Fibroblast of skin of right quadriceps (primary cell): ENCODE results near the gene CYP4F22.
"Not testable (repeated sequence)": the region's sequence is repeated elsewhere in the genome, so short reads cannot be mapped to it uniquely, and the experiment has no call there.

ENCODE experiments used
- DNase-seq: peaks from one replicate; pipeline ENCODE4 v3.0.0-alpha.2; 2013

The CYP4F22 gene

DNA sequence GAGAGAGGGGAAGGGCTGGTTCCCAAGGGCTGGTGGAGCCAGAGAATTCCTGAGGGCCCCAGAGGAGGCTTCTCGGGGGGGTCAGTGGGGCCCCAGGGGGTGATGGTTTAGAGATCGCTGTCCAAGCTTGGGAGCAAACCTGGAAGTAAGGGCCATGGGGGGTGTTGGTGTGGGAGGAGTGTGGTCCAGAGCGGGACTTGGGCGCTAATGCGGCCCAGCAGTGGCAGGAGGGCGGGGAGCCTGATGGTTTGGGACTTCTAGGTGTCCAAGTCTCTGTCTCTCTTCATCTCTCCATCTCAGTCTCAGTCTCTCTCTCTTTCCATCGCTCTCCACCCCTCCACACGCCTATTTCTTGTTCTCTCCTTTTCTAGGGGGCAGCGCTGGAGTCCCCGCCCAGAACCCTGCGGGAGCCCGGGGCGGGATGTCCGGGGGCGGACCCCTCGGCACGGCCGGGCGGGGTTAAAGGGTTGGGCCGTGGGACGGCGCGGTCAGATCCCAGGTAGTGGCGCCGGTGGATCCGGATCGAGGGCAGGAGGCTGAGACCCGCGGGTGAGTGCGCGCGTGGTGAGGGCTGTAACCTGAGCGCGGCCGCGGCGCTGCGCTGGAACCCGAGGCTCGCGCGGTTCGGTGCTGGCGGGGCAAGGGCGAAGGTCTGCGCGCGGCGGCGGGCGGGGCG lies at the start of gene CYP4F22:
TSS of gene CYP4F22 (plus strand) at position 491 of the 676 bp plus-strand sequence. CDS start 16,812 bp downstream, outside the sequence.
- DNase-seq, result no peak

DNA sequence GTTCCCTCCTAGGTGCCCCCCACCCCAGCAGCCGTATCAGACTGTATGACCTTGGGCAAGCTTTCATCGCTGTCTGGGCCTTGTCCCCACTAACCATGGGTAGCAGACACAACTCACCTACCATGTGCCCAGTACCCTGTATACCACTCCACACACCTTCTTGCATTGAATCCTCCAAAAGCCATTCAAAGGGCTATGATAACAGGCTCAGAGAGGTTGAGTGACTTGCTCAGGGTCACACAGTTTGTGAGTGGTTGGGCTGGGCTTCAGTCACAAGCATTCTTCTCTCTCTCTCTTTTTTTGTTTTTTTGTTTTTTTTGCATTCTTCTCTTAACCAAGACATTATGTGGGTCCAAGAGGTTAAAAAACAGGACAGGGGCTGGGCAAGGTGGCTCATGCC lies 46.6 kb upstream of the CYP4F22 start:
- DNase-seq, result no peak

DNA sequence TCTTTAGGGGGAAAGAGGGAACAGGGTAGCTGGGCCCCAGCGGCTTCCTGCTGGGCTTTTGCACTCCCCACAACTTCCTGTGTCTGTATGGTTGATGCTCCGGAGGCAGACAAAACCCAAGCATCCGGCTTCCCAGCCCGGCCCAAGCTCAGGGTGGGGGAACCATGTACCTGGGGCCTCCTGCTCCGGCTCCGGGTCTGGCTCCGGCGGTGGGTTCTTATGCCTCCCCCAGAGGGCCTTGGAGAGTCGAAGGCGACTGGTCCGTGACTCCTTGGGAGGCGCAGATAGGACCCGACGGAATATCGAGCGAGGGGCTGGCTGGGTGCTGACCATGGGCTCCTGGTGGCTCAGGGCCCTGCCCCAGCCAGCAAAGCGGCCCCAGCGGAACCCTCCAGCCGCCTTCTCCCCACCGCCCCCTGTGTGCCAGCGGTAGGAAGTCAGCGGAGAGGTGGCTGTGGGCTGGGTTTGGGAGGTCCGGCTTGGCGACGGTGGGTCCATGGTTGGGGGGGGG lies 44.4 kb upstream of the CYP4F22 start:
- no peak for DNase-seq

DNA sequence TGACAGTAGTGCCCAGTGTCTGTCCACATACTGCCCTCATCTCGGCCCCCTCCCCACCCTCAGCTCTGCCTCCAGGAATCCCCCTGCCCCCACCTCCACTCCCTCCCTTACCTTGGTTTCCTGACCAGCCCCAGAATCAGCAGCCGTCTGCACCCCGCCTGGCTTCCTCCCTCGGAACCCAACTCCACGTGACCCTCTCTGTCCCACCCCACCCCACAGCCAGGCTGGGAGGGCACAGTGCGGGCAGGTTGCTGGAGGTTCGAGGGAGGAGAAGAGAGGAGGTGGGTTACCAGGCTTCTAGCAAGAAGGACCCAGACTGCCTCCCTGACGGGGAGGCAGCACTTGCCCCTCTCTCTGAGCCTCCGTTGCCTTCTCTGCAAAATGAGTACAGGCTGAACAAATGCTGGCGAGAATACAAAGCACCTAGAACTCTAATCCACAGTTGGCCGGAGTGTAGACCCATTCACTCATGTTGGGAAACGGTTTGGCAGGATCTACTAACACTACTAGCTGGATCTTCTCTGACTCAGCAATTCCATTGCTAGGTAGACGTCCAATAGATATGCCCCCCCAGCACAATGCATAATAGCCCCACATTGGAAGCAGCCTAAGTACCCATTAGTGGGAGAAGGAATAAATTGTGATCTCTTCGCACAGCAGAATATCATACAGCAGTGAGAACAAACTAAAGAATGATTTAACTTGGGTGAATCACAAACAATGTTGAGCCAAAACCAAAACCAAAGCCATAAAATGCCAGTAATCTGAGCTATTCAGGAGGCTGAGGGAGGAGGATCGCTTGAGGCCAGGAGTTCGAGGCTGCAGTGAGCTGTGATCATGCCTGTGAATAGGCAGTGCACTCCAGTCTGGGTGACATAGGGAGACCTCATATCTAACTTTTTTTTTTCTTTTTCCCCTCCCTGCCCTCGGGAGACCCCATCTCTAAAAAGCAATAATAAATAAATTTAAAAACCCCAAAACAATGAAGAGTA lies 43.6 kb upstream of the CYP4F22 start, which contains the start of gene RASAL3:
TSS of gene RASAL3 (minus strand) at position 151 of the 992 bp plus-strand sequence. CDS start 186 bp downstream, outside the sequence.
- DNase-seq, result no peak

DNA sequence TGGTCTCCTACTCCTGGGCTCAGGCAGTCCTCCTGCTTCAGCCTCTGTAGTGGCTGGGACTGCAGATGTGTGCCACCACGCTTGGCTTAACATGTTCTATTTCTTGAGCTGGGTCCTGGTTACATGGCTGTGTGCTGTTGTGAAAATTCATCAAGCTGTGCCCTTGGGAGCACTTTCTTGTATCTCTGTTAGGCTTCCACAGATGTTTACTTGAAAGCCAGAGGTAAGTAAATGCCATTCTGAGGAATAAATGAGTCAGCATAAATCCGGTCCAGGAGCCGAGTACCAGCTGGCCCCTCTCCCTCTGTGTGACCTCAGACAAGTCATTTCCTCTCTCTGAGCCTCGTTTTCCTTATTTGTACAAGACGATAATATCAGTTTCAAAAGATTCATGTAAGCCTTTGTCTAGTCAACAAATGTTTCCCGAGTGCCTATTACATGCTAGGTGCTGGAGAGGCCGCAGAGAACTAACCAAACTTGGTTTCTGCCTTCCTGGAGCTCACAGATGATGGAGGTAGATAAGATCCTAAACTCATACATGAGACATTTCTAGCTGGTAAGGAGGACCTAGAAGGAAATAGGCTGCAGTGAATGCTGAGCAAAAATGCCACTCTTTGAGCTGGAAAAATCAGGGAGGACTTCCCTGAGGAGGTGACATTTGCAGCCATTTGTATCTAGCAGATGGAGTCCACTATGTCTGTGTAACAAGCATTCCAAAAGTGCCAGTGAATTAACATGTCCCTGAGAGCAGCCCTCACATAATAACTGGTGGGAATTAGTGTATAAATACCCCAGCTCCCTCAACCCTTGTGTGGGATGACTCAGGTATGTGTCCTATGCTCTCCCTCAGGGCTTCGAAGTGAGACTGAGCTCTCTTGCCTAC lies 41.2 kb upstream of the CYP4F22 start:
- no peak for DNase-seq

DNA sequence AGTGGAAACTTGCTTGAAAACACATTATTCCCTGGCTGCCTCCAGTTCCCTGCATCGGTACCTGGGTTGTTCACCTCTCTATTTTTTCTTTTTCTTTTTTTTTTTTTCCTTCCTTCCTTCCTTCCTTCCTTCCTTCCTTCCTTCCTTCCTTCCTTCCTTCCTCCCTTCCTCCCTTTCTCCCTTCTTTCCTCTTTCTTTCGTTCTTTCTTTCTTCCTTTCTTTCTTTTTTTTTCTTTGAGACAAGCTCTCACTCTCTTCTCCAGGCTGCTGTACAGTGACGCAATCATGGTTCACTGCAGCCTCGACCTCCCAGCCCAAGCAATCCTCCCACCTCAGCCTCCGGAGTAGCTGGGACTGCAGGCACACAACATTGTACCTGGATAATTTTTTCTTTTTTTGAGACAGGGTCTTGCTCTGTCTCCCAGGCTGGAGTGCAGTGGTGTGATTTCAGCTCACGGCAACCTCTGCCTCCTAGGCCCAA lies 40.6 kb upstream of the CYP4F22 start:
- DNase-seq, result no peak

DNA sequence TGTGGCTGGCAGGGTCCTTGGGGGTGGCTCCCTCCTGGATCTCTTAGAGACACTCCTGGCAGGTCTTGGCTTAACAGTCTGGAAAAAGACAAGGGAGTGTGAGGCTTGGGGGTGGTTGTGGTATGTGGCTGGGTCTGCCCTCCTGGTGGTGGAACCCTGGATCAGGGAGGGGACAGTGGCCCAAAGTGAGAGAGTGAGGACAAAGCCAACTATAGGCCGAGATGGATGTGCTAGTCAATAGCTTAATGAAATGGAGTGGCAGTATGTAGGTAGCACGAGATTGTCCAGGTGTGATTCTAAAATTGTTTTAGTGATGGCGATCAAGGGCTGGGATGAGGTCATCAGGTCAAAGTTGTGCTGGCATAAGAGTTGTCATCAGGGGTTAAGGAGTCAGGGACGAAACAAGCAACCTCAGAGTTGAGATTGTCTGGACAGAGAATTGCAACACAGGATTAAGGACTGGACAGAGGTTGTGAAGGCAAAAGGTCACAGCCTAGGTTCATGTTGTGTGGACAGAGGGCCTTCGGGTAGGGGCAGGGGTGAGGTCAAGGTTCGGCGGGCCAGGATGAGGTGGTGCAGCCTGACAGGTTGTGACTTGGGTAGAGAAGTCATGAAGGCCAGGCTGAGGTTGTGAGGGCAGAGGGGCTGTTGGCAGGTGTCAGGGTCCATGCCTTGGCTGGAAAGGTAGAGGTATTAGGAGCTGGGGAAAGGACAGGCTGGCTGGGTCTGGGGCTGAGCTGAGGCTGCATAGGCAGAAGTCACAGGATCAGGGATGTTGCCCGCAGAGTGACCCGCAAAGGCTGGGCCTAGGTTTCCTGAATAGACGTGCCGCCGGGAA lies 39.4 kb upstream of the CYP4F22 start:
- no peak for DNase-seq

DNA sequence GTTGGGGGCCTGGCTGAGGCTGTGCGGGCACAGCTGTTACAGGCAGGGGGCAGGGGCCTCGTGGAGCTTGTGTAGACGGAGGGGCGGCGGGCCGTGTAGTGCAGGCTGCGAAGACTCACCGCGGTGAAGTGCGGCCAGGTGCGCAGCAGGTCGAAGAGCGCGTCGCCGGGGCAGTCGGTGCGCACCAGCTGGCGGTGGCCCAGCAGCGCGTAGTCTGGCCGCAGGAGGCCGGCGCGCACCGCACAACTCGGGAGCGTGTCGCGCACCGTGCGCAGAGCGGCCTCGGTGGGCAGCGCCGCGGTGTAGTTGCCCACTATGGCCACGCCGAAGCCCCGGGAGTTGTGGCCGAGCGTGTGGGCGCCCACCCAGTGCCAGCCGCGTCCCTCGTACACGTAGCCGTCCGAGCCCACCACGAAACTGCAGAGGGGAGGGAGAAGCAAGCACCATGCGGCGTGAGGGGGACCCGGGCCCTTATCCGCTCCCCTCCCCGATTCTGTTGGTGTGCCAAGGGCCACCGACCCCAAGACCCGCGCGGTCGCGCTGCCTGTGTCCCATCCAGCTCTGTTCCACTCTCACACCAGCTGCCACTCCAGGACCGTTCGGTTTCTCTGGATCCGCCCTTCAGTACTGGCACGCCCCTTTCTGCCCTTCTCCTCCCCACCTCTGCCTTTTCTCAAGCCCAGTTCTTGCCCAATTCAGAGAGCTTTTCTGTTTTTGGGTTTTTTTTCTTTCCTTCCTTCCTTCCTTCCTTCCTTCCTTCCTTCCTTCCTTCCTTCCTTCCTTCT lies 38.6 kb upstream of the CYP4F22 start:
- DNase-seq, result no peak

DNA sequence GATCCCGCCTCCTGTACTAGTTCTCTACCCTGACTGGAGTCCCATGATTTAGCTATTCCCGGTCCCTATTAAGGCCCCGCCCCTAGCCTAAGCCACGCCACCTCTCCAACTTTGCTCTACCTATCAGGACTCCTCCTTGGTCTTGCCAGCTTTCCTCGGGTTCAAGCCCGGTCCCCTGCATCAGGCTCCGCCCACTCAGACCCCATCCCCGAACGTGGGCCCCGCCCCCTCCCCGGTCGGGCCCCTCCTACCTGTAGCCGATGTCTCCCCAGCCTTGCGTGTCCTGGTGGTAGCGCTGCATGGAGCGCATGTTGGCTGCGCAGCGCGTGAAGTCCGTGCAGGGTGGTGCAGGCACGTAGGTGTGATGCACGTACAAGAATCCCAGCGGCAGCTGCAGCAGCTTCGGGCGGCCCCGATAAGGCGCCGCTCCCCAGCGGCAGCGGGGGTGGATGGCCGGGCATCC lies 36.7 kb upstream of the CYP4F22 start:
- DNase-seq, result no peak

DNA sequence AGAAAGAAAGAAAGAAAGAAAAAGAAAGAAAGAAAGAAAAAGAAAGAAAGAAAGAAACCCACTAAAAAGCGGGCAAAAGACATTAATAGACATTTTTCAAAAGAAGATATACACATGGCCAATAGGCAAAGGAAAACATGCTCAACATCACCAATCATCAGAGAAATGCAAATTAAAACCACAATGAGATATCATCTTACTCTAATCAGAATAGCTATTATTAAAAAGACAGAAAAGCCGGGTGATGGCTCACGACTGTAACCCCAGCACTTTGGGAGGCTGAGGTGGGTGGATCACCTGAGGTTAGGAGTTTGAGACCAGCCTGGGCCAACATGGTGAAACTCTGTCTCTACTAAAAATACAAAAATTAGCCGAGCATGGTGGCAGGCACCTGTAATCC lies 34.5 kb upstream of the CYP4F22 start:
- not testable (repeated sequence) for DNase-seq

DNA sequence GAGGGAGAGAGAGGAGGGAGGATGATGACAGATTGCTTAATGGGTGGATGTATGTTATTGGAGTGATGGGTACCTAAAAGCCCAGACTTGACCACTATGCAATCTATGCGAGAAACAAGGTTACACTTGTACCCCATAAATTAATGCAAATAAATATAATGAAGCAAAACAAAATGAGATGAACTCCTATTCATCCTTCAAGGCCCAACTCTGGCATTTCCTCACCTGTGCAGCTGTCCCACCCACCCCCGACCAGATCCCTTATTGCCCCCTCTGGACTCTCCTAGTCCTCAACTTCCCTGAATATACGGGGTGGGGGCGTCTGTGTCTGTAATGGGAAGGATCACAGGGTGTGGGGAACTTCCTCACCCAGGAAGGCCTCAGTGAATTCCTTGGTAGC lies 33.2 kb upstream of the CYP4F22 start:
- no peak for DNase-seq

DNA sequence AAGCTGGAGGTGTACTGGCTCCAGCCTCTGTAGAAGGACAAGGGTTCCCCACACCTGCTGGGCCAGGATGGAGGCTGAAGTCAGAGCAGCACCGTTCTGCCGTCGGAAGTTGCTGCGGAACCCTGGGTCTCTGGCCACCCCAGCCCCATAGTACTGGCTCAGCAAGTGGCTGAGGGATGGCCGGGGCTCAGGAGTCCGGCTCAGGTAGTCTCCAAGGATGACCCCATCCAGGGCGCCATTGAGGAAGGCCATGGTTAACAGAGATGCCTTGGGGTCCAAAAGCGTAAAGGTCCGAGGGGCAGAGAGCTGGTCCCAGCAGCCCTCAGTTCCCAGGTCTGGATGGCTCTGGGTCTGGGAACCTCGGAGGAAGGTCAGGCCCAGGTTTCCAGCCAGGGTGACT lies 32.7 kb upstream of the CYP4F22 start:
- no peak for DNase-seq

DNA sequence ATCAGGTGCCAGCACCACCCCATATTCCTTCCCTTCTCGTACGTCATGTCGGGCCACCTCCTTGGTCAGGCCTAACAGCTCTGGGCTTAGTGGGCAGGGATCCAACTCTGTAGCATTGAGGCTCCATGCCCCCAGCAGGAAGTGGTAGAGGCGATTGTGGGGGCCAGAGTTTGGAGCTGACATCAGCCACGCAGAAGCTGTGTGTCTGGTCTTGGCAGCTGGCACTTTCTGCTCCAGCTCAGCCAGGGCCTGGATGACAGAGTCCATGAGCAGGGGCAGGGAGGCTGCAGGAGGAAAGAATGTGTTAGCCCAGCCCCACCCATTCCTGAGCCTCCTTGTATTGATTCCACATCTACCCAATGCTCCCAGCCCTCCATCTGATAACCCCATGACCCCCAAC lies 32.0 kb upstream of the CYP4F22 start:
- no peak for DNase-seq

DNA sequence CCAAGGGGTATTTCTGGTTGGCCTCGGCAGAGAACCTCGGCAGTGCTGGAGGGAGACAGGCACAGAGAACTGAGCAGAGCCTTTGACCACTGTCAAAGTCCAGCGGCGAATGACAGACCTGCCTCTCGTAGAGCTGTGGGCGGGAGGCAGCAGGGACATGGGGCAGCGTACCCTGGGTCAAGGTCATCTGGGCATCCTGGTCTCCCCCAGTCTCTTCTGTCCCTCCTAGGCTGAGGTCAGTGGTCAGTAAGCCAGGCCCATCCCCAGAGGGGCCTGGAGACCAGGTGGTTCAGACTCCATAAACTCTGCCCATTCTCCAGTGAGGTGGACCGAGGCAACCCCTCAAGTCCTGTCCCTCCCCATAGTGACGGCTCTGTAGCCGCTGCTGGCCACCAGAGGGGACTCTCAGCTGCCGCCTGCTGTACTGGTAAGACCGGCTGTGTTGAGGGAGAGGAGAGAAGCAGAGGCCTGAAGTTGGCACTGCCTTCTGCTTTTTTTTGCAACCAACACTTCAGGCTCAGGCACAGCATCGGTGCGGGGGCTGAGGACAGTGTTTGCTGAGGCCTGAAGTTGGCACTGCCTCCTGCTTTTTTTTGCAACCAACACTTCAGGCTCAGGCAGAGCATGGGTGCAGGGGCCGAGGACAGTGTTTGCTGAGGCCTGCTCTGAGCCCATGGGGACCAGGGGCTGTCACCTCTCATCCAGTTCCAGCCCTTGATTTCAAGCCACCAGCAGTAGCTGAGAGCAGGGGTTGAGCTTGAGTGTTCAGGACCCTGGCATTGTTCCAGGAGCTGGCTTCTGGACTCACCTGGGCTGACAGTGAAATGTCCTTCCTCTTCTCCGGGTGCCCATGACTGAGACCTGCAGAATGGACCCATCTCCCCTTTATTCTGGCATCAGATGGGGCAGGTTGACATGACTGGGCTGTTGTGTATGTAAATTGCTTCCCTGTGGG lies 28.7 kb upstream of the CYP4F22 start, which contains the start of gene PGLYRP2:
TSS of gene PGLYRP2 (minus strand) at position 111 of the 955 bp plus-strand sequence. CDS start 130 bp downstream, outside the sequence.
- DNase-seq, result no peak

DNA sequence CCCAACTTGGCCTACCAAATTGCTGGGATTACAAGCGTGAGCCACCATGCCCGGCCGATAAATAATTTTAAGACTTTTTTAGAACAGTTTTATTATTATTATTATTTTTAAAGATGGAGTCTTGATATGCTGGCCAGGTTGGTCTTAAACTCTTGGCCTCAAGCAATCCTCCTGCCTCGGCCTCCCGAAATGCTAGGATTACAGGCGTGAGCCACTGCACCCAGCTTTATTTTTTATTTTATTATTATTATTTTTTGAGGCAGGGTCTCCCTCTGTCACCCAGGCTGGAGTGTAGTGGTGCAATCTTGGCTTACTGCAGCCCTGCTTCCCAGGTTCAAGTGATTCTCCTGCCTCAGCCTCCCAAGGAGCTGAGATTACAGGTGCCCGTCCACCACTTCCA lies 27.3 kb upstream of the CYP4F22 start:
- not testable (repeated sequence) for DNase-seq

DNA sequence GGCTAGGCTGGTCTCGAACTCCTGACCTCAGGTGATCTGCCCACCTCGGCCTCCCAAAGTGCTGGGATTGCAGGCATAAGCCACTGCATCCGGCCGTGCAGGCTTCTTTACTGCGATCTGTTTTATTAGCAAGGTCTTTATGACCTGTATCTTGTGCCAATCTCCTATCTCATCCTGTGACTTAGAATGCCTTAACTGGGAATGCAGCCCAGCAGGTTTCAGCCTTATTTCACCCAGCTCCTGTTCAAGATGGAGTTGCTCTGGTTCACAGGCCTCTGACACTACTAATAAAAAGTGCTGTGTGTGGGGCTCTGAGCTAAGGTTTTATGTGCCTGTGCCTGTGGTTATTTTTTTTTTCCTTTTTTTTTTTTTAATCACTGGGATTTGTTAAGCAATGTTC lies 22.6 kb upstream of the CYP4F22 start:
- not testable (repeated sequence) for DNase-seq

DNA sequence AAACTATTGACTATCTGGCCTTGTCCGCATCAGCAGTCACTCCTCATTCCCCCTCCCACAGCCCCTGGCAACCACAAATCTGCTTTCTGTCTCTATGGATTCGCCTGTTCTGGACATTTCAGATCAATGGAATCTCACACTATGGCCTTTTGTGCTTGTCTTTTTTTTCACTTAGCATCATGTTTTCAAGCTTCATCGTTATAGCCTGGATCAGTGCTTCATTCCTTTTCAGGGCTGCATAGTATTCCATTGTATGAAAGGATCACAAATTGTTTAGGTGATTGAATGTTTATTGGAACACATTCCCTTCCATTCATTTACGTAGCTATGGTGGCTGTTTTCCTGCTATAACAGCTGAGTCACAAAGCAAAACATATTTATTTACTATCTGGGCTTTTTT lies 21.3 kb upstream of the CYP4F22 start:
- no peak for DNase-seq

DNA sequence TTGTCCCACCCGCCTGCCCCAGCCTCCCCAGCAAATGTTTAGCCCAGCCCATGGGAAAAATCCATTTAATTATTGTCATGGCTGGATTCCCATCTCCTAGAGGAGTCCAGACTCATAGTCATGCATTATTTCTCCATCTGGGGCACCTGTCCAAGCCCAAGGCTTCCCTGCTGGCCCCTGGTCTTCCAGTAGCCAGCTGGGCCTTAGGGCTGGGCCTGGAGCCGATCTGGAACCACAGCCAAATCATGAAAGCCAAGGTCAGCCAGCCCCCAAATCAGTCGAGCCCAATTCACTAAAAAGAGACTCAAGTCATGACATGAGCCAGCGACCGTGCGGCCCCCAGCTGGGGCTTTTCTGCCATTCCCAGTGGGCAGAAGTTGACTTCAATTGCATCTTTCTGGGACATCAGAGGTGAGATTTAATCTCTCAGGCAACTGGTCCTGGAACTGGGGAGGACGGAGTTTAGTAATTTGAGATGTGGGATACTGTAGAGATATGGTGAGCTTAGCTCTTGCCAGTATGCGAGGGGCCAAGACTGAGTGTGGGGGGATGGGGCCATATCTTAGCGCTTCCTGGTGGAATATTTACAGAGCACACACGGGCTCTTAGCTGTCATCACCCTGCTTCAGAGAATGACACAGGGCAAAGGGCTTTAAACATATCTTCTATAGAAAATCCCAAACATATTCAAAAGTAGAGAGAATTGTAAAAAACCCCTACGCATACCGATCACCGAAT lies 19.7 kb upstream of the CYP4F22 start:
- DNase-seq, result no peak
